ENCODE results near the gene PAPSS2. TPM values are rescaled to one million over a fixed set of nuclear protein-coding genes. Genes with fewer than 3 reads are reported as not detected.
"Not testable (repeated sequence)": the region's sequence is repeated elsewhere in the genome, so short reads cannot be mapped to it uniquely, and the experiment has no call there.

Gene PAPSS2
- total and polyA plus RNA-seq, 2 donors (not counting 3 experiments of a cell fraction or from before 2014, with no cell fraction given) = 27.9 to 82.6 TPM

- peak; percentile 67 for FAIRE-seq
- H3K4me3 ChIP-seq (replicated peaks in 1 of 3; ENCODE audit: insufficient read depth in 1 of 3, low read depth in 1 of 3, low read length in 3 of 3) = no peak overlapping the region
- DNase-seq (ENCODE audit: low read depth, low spot score) = peak; percentile 70
- no peak overlapping the region for H3K4me2 ChIP-seq (ENCODE audit: insufficient read depth, low read length)
- POLR2A ChIA-PET = interaction anchor here (0.7 kb wide), 1 partner anchor 62 kb away, joined by 3 read pairs; no protein-coding TSS in a partner anchor
- no peaks in the 10 kb centered on the region for H3K36me3 ChIP-seq (ENCODE audit: control insufficient read depth in 2 of 2, extremely low read depth in 1 of 2, insufficient read depth in 2 of 2, low read length in 2 of 2)
- H3K27me3 ChIP-seq (ENCODE audit: control insufficient read depth in 2 of 2, insufficient read depth in 2 of 2, low read length in 2 of 2) = no peaks in the 10 kb centered on the region
- BruUV-seq (replicated peaks) = no TSS peak
- TF ChIP-seq MAX (IDR thresholded peaks at IDR 0.05; ENCODE audit: insufficient read depth, insufficient read length) = no peak
- peak; percentile 49 to 68 for TF ChIP-seq CTCF (IDR thresholded peaks at IDR 0.05; ENCODE audit: extremely low read depth in 1 of 2, insufficient read depth in 1 of 2, low read depth in 1 of 2, low read length in 2 of 2)
- TF ChIP-seq POLR2AphosphoS5 (IDR thresholded peaks at IDR 0.05; ENCODE audit: insufficient read depth, low read depth, low read length) = no peak
- no peaks in the 10 kb centered on the region for H3K9me3 ChIP-seq (replicated peaks; ENCODE audit: control insufficient read depth, insufficient read depth, low read length)
- H3K9ac ChIP-seq (replicated peaks; ENCODE audit: extremely low read depth, insufficient read depth, low read length) = no peak overlapping the region
- dilution Hi-C loops (cut with MboI; ENCODE audit: extremely low pct_ligation_motif_present, low sequenced_read_pairs) = no loop called here
- peaks cover 9% of the 10 kb centered on the region for H3K4me1 ChIP-seq (ENCODE audit: control insufficient read depth, extremely low read depth, insufficient read depth, low read length)
- H2AFZ ChIP-seq (ENCODE audit: low read depth, low read length) = no peak overlapping the region
- H3K9me1 ChIP-seq (replicated peaks; ENCODE audit: control insufficient read depth, extremely low read depth, insufficient read depth, low read length) = no peaks in the 10 kb centered on the region
- H3K27ac ChIP-seq (ENCODE audit: insufficient read depth, low read depth, low read length) = no peak overlapping the region
- intact Hi-C loops (cut with micrococcal nuclease) = loop anchor here (1.0 to 2.0 kb wide), 4 partner anchors 38 to 202 kb away; no protein-coding TSS in a partner anchor
- CTCF ChIA-PET = interaction anchor here (0.6 to 4.8 kb wide), 24 partner anchors 9 to 203 kb away, joined by 3 to 68 read pairs (median 4); no protein-coding TSS in a partner anchor
- H4K20me1 ChIP-seq (replicated peaks; ENCODE audit: control insufficient read depth, extremely low read depth, insufficient read depth, low read length) = no peaks in the 10 kb centered on the region
- H3K79me2 ChIP-seq (ENCODE audit: control insufficient read depth, insufficient read depth, low read length) = no peaks in the 10 kb centered on the region
Measured at GRCh38 chr10:87734987-87735827, 75.5 kb downstream of the PAPSS2 start.

GRCh38 chr10:87738253-87738652 is 78.6 kb downstream of the PAPSS2 start:
- intact Hi-C loops (cut with micrococcal nuclease); H2AFZ ChIP-seq (ENCODE audit: low read depth, low read length); DNase-seq (ENCODE audit: low read depth, low spot score); H3K9me3 ChIP-seq (replicated peaks; ENCODE audit: control insufficient read depth, insufficient read depth, low read length); POLR2A ChIA-PET; H3K4me2 ChIP-seq (ENCODE audit: insufficient read depth, low read length); H3K79me2 ChIP-seq (ENCODE audit: control insufficient read depth, insufficient read depth, low read length); H4K20me1 ChIP-seq (replicated peaks; ENCODE audit: control insufficient read depth, extremely low read depth, insufficient read depth, low read length); H3K9me1 ChIP-seq (replicated peaks; ENCODE audit: control insufficient read depth, extremely low read depth, insufficient read depth, low read length); FAIRE-seq; H3K27me3 ChIP-seq (ENCODE audit: control insufficient read depth in 2 of 2, insufficient read depth in 2 of 2, low read length in 2 of 2); H3K27ac ChIP-seq (ENCODE audit: insufficient read depth, low read depth, low read length); H3K9ac ChIP-seq (replicated peaks; ENCODE audit: extremely low read depth, insufficient read depth, low read length); dilution Hi-C loops (cut with MboI; ENCODE audit: extremely low pct_ligation_motif_present, low sequenced_read_pairs); H3K4me3 ChIP-seq (replicated peaks in 1 of 3; ENCODE audit: insufficient read depth in 1 of 3, low read depth in 1 of 3, low read length in 3 of 3); BruUV-seq (replicated peaks); H3K4me1 ChIP-seq (ENCODE audit: control insufficient read depth, extremely low read depth, insufficient read depth, low read length); H3K36me3 ChIP-seq (ENCODE audit: control insufficient read depth in 2 of 2, extremely low read depth in 1 of 2, insufficient read depth in 2 of 2, low read length in 2 of 2); CTCF ChIA-PET: not testable (repeated sequence)

All from endothelial cell of umbilical vein (primary cell).